A673 (cell line): Measurements from ENCODE around the gene ANAPC16. TPM values are rescaled to one million over a fixed set of nuclear protein-coding genes. Genes with fewer than 3 reads are reported as not detected.
"Not testable (repeated sequence)": the region's sequence is repeated elsewhere in the genome, so short reads cannot be mapped to it uniquely, and the experiment has no call there.

Experiments used
- BruUV-seq: library from RNA; stranded (reverse); fragments of 400-500 nt; replicated peaks from 2 replicates; lab custom pipeline; 2021; lab: Mats Ljungman, UMichigan
- CTCF ChIA-PET: fragments of 300-600 bp; sonication (Branson Sonifier 250); formaldehyde crosslinking; loops from one replicate; lab custom pipeline; 2022; ENCODE audit warnings: antibody characterized with exemption; lab: Charles Lee
- POLR2A ChIA-PET: fragments of 300-600 bp; sonication (Branson Sonifier 250); formaldehyde crosslinking; loops from one replicate; lab custom pipeline; 2022; ENCODE audit warnings: antibody characterized with exemption; ENCODE audit not compliant: low non-redundant PET; lab: Charles Lee
- DNase-seq: peaks from one replicate; pipeline ENCODE4 v3.0.0-alpha.2; 2015; ENCODE audit warnings: low spot score
- H3K27ac ChIP-seq: fragments of 200-600 bp; sonication (generic); 2 replicates; pipeline ENCODE4 v1.5.1; 2016; ENCODE audit warnings: mixed run types, low read depth, mild to moderate bottlenecking, mixed read lengths, antibody characterized with exemption, low read length; ENCODE audit not compliant: poor library complexity, severe bottlenecking
- H3K27me3 ChIP-seq: fragments of 200-600 bp; sonication (generic); replicated peaks from 2 replicates; pipeline ENCODE4 v1.6.1; 2017; ENCODE audit warnings: mixed run types, low read depth, mild to moderate bottlenecking, mixed read lengths, antibody characterized with exemption, low read length; ENCODE audit not compliant: insufficient read depth, poor library complexity
- H3K36me3 ChIP-seq: fragments of 200-600 bp; sonication (generic); 2 replicates; pipeline ENCODE4 v1.6.1; 2016; ENCODE audit warnings: mixed run types, mild to moderate bottlenecking, mixed read lengths, antibody characterized with exemption, low read length; ENCODE audit not compliant: insufficient read depth, poor library complexity, severe bottlenecking
- H3K4me1 ChIP-seq: fragments of 200-600 bp; sonication (generic); 2 replicates; pipeline ENCODE4 v1.6.1; 2017; ENCODE audit warnings: mixed run types, mild to moderate bottlenecking, mixed read lengths, antibody characterized with exemption, low read length; ENCODE audit not compliant: insufficient read depth, poor library complexity, severe bottlenecking
- H3K4me3 ChIP-seq: fragments of 200-600 bp; sonication (generic); 2 replicates; pipeline ENCODE4 v1.5.1; 2016; ENCODE audit warnings: low read depth, mixed run types, mild to moderate bottlenecking, mixed read lengths, low read length; ENCODE audit not compliant: poor library complexity, severe bottlenecking
- H3K9me3 ChIP-seq: fragments of 200-600 bp; sonication (generic); 2 replicates; pipeline ENCODE4 v1.6.1; 2016; ENCODE audit warnings: mixed run types, low read depth, mild to moderate bottlenecking, mixed read lengths, antibody characterized with exemption, low read length; ENCODE audit not compliant: poor library complexity, severe bottlenecking
- CTCF ChIP-seq: fragments of 300-800, 200-600 bp; sonication (generic); conservative IDR thresholded peaks from 2 replicates; pipeline ENCODE4 v1.5.1; 2017; ENCODE audit warnings: low read depth, mild to moderate bottlenecking, antibody characterized with exemption, low read length, moderate library complexity, mixed read lengths
- EZH2 ChIP-seq: fragments of 200-600 bp; sonication (generic); IDR thresholded peaks from 2 replicates; pipeline ENCODE4 v1.6.1; 2017; ENCODE audit warnings: borderline replicate concordance, low read depth, mild to moderate bottlenecking, mixed read lengths, antibody characterized with exemption, low read length; ENCODE audit not compliant: poor library complexity, severe bottlenecking
- intact Hi-C: fragments of 100-400 bp; cut with micrococcal nuclease; formaldehyde crosslinking; loops from one replicate; pipeline ENCODE4 v1.10.0; 2022; ENCODE audit not compliant: unreplicated experiment
- total RNA-seq: library from RNA; stranded (reverse); gene quantifications from 2 replicates; pipeline ENCODE4 v1.2.3, GENCODE V29; 2021

ANAPC16 gene
- total RNA-seq, 1 experiment from 2014 or later = 57.6 TPM

DNA sequence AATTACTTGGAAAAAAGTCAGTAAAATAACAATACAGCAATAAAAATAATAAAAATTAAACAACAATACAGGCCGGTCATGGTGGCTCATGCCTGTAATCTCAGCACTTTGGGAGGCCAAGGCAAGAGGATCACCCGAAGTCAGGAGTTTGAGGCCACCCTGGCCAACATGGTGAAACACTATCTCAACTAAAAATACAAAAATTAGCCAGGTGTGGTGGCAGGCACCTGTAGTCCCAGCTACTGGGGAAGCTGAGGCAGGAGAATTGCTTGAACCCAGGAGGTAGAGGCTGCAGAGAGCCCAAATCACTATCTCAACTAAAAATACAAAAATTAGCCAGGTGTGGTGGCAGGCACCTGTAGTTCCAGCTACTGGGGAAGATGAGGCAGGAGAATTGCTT lies 4.0 kb upstream of the ANAPC16 start:
- DNase-seq, H3K9me3 ChIP-seq, H3K27me3 ChIP-seq, intact Hi-C loops, CTCF ChIA-PET, H3K27ac ChIP-seq, H3K4me3 ChIP-seq, BruUV-seq, POLR2A ChIA-PET, H3K4me1 ChIP-seq: not testable (repeated sequence)
- peaks cover 24% of the 10 kb centered on the region for H3K36me3 ChIP-seq

- Histone ChIP-seq H3K36me3 (no peaks in the 10 kb centered on the region), H3K27ac (no peak overlapping the region), H3K4me1 (peaks cover 22% of the 10 kb centered on the region), H3K9me3 (no peaks in the 10 kb centered on the region), H3K4me3 (no peak overlapping the region), H3K27me3 (no peaks in the 10 kb centered on the region)
- TSS peak; percentile 3 for BruUV-seq
- TF ChIP-seq EZH2 (no peak), CTCF (no peak)
- ChIA-PET CTCF (no interaction called here), POLR2A (no interaction called here)
- DNase-seq = no peak
- intact Hi-C loops = loop anchor here (5.0 kb wide), 1 partner anchor 321 kb away; no protein-coding TSS in a partner anchor
Measured at GRCh38 chr10:72218325-72218724, 2.5 kb downstream of the ANAPC16 start.

DNA sequence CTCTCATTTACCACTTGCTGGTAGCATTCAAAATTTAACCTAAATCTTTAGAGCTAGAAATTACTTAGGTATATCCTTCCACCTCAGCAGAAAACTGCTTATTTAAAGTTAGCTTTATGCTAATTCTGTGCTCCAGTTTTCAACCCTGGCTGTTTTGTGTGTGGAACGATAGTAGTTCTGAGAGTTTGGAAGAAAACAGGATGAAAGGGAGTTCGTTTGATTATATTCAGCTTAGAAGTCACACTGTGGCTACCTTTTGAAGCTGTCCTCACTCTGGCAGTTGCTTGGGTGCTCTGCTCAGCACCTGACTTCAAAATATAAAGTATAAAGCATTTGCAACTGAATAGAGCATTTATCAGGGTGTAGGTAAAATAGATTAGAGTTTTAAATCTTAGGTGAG lies 2.9 kb downstream of the ANAPC16 start:
- no peaks in the 10 kb centered on the region for H3K9me3 ChIP-seq
- BruUV-seq = no TSS peak
- no peaks in the 10 kb centered on the region for H3K27me3 ChIP-seq
- H3K36me3 ChIP-seq = no peaks in the 10 kb centered on the region
- no peak overlapping the region for H3K27ac ChIP-seq
- ChIA-PET POLR2A (no interaction called here), CTCF (interaction anchor here (1.6 kb wide), 1 partner anchor 93 kb away, joined by 3 read pairs; no protein-coding TSS in a partner anchor)
- no peak for TF ChIP-seq EZH2
- no peak for TF ChIP-seq CTCF
- DNase-seq = no peak
- no peak overlapping the region for H3K4me3 ChIP-seq
- intact Hi-C loops = loop anchor here (5.0 kb wide), 1 partner anchor 321 kb away; no protein-coding TSS in a partner anchor
- peaks cover 25% of the 10 kb centered on the region for H3K4me1 ChIP-seq

DNA sequence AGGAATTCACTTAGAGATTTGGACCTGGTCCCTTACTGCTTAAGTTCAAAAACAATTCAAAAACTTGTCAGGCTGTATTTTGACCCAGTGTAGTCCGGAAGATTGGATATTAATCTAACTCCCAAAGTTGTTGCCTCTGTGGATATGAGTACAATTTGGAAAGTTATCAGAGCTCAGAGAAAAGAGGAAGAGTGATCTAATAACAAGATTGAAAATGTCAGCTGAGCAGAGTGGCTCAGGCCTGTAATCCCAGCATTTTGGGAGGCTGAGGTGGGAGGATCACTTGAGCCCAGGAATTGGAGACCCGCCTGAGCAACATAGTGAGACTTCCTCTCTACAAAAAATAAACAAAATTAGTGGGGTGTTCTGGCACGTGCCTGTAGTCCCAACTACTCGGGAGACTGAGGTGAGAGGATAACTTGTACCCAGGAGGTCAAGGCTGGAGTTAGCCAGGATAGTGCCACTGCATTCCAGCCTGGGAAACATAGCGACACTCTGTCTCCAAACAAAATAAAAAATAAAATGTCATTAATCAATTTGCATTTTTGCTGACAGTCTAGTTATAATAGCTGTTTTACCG lies 3.5 kb downstream of the ANAPC16 start:
- CTCF ChIA-PET = interaction anchor here (1.6 kb wide), 1 partner anchor 93 kb away, joined by 3 read pairs; no protein-coding TSS in a partner anchor
- H3K36me3 ChIP-seq = no peaks in the 10 kb centered on the region

More for the DNA sequence above, 3.5 kb downstream of the ANAPC16 start:
- Histone ChIP-seq H3K9me3 (no peaks in the 10 kb centered on the region), H3K4me3 (no peak overlapping the region), H3K27ac (no peak overlapping the region), H3K4me1 (peaks cover 30% of the 10 kb centered on the region), H3K27me3 (no peaks in the 10 kb centered on the region)
- intact Hi-C loops = loop anchor here (5.0 kb wide), 1 partner anchor 322 kb away; no protein-coding TSS in a partner anchor
- BruUV-seq = no TSS peak
- POLR2A ChIA-PET = no interaction called here
- TF ChIP-seq EZH2 = no peak
- TF ChIP-seq CTCF = no peak
- DNase-seq = no peak
